ENCODE data around the gene TMEM161B.

- no peak for TF ChIP-seq CTCF (IDR thresholded peaks at IDR 0.05; ENCODE audit: insufficient read depth, low read length)
- no peak for TF ChIP-seq POLR2AphosphoS5 (IDR thresholded peaks at IDR 0.05; ENCODE audit: low read depth)
- no peak for TF ChIP-seq REST (IDR thresholded peaks at IDR 0.05; ENCODE audit: insufficient replicate concordance, low read depth)
These were observed 35.7 kb upstream of the TMEM161B start for GRCh38 chr5:88304356-88304755.

Data from HL-60 (cell line).